Measurements from ENCODE around the gene AKAP6.

AKAP6 gene

DNA sequence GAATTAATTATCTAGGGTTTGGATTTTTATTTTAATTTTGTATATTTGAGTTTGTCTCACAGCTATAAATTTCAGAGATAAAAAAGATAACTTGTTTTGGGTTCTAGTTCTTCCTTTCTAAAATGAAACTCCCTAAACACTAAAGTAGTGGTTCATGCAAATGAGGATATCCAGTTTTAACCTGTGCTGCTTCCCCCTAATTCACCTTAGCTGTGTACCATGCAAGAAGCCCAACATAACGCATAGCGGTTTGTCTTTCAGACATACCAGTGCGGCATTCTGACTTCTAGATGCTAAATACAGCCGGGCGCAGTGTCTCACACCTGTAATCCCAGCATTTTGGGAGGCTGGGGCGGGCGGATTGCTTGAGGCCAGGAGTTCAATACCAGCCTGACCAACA, 320.9 kb downstream of the AKAP6 start:
- no CpG with 5 or more reads among the region's 7 CpGs for WGBS (ENCODE audit: insufficient coverage, insufficient read length)

DNA sequence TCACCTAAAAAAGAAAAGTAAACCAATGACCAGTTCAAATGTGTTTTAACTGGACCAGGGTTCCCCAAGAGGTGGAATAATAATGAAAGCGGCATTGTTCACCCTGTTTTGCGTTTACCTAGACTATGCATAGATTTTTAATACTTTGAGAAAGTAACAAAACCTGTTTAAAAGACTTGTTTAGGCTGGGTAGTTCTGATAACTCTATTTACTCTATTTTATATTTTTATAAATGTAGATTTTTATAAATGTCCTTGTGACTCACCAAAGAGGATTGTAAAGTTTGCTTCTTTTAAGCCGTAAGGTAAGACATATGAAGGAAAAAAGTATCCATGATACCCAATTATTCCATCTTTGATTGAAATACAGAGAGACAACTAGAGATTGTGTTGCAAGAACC, 321.6 kb downstream of the AKAP6 start:
- Histone ChIP-seq H3K27ac (ENCODE audit: low read length) (no peak overlapping the region), H3K4me1 (ENCODE audit: control insufficient read depth, insufficient read depth, low read length) (no peaks in the 10 kb centered on the region), H3K9me3 (ENCODE audit: control insufficient read depth, insufficient read depth, low read length) (no peaks in the 10 kb centered on the region), H3K27me3 (ENCODE audit: control insufficient read depth, insufficient read depth, low read length) (no peaks in the 10 kb centered on the region), H3K4me3 (ENCODE audit: low read length) (no peak overlapping the region), H3K36me3 (ENCODE audit: control insufficient read depth, insufficient read depth, low read length) (no peaks in the 10 kb centered on the region)
- DNase-seq (ENCODE audit: low read depth, low spot score): no peak
- no CpG with 5 or more reads among the region's 3 CpGs for WGBS (ENCODE audit: insufficient coverage, insufficient read length)

More for the DNA sequence above, 320.9 kb downstream of the AKAP6 start:
- Histone ChIP-seq H3K4me1 (ENCODE audit: control insufficient read depth, insufficient read depth, low read length) (no peaks in the 10 kb centered on the region), H3K36me3 (ENCODE audit: control insufficient read depth, insufficient read depth, low read length) (no peaks in the 10 kb centered on the region), H3K4me3 (ENCODE audit: low read length) (no peak overlapping the region), H3K9me3 (ENCODE audit: control insufficient read depth, insufficient read depth, low read length) (no peaks in the 10 kb centered on the region), H3K27me3 (ENCODE audit: control insufficient read depth, insufficient read depth, low read length) (no peaks in the 10 kb centered on the region), H3K27ac (ENCODE audit: low read length) (no peak overlapping the region)
- DNase-seq (ENCODE audit: low read depth, low spot score): no peak

DNA sequence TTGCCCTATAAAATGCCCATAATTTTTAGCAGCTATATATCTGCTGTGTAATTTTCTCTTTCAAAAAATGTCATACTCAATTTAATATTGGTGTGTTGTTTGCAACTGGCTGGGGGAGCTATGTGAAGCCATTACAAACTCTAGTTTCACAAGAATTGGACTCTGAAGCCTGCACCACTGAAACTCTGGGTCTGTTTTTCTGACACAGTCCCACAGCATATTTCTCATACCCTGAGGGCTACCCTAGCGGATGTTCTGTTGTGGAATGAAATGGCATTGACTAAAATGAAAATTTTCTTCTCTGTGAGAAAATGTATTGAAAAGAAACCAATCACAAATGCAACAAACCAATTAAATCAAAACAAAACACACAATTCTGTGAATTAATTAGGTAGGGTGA, 325.0 kb downstream of the AKAP6 start:
- H3K9me3 ChIP-seq (ENCODE audit: control insufficient read depth, insufficient read depth, low read length): no peaks in the 10 kb centered on the region
- no peaks in the 10 kb centered on the region for H3K4me1 ChIP-seq (ENCODE audit: control insufficient read depth, insufficient read depth, low read length)
- no peak overlapping the region for H3K27ac ChIP-seq (ENCODE audit: low read length)
- H3K36me3 ChIP-seq (ENCODE audit: control insufficient read depth, insufficient read depth, low read length): no peaks in the 10 kb centered on the region
- H3K27me3 ChIP-seq (ENCODE audit: control insufficient read depth, insufficient read depth, low read length): no peaks in the 10 kb centered on the region
- DNase-seq (ENCODE audit: low read depth, low spot score): no peak
- no CpG with 5 or more reads among the region's 1 CpG for WGBS (ENCODE audit: insufficient coverage, insufficient read length)
- no peak overlapping the region for H3K4me3 ChIP-seq (ENCODE audit: low read length)

DNA sequence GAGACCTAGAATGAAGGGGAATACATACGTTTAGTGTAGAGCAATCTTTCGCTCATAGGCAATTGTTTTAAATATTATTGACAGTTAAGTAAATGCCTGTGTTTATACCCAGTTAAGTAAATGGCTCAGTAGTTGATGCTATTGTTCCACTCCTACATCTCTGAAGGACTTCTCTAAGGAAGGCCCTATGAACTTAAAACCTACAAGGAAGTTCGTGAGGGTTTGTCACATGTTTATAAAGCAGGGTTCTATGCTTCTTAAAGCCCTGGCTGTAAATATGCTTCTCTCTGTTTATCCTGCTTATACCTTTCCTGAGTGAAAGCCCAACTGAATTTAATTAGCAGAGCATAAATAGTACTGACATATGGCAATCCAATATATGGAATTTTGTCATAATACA, 327.5 kb downstream of the AKAP6 start:
- no peak overlapping the region for H3K27ac ChIP-seq (ENCODE audit: low read length)

DNA sequence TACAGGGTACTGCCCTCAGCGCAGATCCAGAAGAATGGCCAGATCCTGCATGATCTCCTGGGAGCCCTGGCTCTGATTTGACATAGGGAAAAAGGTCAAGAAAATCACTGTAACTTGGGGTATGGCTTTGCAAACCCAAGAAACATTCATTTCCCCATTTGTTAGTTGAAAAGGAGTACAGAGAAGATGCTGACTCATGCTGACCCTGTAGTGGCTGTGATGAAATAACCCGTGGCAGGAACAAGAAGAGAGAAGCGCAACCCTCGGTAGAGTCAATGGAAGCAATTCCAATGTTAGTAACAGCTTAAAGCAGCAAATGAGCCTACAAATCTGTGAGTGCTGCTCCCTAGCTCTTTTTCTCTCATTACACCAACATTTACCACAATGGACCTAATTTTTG, 328.0 kb downstream of the AKAP6 start:
- no peak for DNase-seq (ENCODE audit: low read depth, low spot score)
- no peaks in the 10 kb centered on the region for H3K36me3 ChIP-seq (ENCODE audit: control insufficient read depth, insufficient read depth, low read length)
- H3K4me1 ChIP-seq (ENCODE audit: control insufficient read depth, insufficient read depth, low read length): no peaks in the 10 kb centered on the region
- WGBS (ENCODE audit: insufficient coverage, insufficient read length): no CpG with 5 or more reads among the region's 4 CpGs
- H3K27ac ChIP-seq (ENCODE audit: low read length): no peak overlapping the region
- H3K9me3 ChIP-seq (ENCODE audit: control insufficient read depth, insufficient read depth, low read length): no peaks in the 10 kb centered on the region
- H3K27me3 ChIP-seq (ENCODE audit: control insufficient read depth, insufficient read depth, low read length): no peaks in the 10 kb centered on the region
- H3K4me3 ChIP-seq (ENCODE audit: low read length): no peak overlapping the region

More for the DNA sequence above, 327.5 kb downstream of the AKAP6 start:
- WGBS (ENCODE audit: insufficient coverage, insufficient read length): no CpG with 5 or more reads among the region's 3 CpGs
- H3K36me3 ChIP-seq (ENCODE audit: control insufficient read depth, insufficient read depth, low read length): no peaks in the 10 kb centered on the region
- no peaks in the 10 kb centered on the region for H3K9me3 ChIP-seq (ENCODE audit: control insufficient read depth, insufficient read depth, low read length)
- no peak for DNase-seq (ENCODE audit: low read depth, low spot score)
- no peaks in the 10 kb centered on the region for H3K4me1 ChIP-seq (ENCODE audit: control insufficient read depth, insufficient read depth, low read length)
- no peaks in the 10 kb centered on the region for H3K27me3 ChIP-seq (ENCODE audit: control insufficient read depth, insufficient read depth, low read length)
- H3K4me3 ChIP-seq (ENCODE audit: low read length): no peak overlapping the region

DNA sequence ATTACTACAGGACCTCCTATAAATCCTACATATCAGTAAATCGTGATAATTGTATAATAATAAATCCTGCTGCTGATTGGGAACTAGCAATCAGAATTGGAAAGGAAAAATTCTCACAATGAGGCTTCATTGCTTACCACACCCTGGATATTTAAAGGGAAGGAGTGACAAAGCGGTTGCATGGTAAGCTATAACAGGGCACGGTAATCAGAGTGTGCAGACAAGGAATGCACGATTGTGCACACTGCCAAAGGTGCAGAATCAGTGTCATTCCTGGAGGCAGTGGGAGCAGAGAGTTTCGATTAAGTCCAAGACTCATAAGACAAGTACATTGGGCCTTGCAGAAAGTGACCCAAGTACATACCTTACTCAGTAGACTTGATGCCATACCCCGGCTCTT, 332.1 kb downstream of the AKAP6 start:
- no peaks in the 10 kb centered on the region for H3K36me3 ChIP-seq (ENCODE audit: control insufficient read depth, insufficient read depth, low read length)
- no peak overlapping the region for H3K27ac ChIP-seq (ENCODE audit: low read length)
- H3K4me1 ChIP-seq (ENCODE audit: control insufficient read depth, insufficient read depth, low read length): no peaks in the 10 kb centered on the region
- DNase-seq (ENCODE audit: low read depth, low spot score): no peak
- no peaks in the 10 kb centered on the region for H3K27me3 ChIP-seq (ENCODE audit: control insufficient read depth, insufficient read depth, low read length)
- H3K4me3 ChIP-seq (ENCODE audit: low read length): no peak overlapping the region
- WGBS (ENCODE audit: insufficient coverage, insufficient read length): no CpG with 5 or more reads among the region's 6 CpGs
- H3K9me3 ChIP-seq (ENCODE audit: control insufficient read depth, insufficient read depth, low read length): no peaks in the 10 kb centered on the region

DNA sequence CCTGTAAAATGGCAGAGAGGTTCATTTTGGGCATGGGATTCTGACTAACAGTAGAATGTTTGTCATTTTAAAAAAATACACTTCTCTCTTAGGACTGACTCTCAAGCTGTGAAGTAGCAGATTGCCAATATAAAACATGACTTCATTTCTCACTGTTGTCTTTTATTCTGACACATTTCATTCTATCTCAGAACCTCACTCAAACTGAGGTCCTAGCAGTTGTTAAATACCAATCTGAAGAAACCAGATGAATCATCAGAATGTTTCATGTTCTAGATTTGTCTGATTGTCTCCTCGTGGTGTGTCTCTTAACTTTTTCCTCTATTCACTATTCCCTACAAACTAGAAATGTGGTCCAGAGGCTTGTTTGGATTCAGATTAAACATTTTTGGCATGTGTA, 333.1 kb downstream of the AKAP6 start:
- H3K9me3 ChIP-seq (ENCODE audit: control insufficient read depth, insufficient read depth, low read length): no peaks in the 10 kb centered on the region
- no peaks in the 10 kb centered on the region for H3K27me3 ChIP-seq (ENCODE audit: control insufficient read depth, insufficient read depth, low read length)
- no peaks in the 10 kb centered on the region for H3K4me1 ChIP-seq (ENCODE audit: control insufficient read depth, insufficient read depth, low read length)
- no peak overlapping the region for H3K27ac ChIP-seq (ENCODE audit: low read length)
- no peak overlapping the region for H3K4me3 ChIP-seq (ENCODE audit: low read length)
- DNase-seq (ENCODE audit: low read depth, low spot score): no peak
- no CpG with 5 or more reads among the region's 1 CpG for WGBS (ENCODE audit: insufficient coverage, insufficient read length)
- H3K36me3 ChIP-seq (ENCODE audit: control insufficient read depth, insufficient read depth, low read length): no peaks in the 10 kb centered on the region

DNA sequence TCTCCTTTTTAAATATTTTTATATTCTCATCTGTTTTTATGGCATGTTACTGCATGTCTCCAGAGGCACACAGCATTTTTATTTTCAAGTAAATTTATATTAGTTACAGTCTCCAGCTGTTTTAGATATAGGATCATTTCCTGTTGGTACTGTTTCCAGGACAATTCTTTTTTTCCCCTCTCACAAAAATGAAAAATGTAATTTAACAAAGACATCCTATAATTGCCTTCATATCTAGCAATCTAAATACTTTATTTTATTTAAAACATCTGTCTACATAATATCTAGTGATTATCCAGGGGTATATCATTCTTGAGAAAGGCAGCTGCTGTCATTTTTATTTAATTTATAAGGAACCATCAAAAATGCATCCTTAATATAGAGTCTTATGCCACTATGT, 337.2 kb downstream of the AKAP6 start:
- no peak for DNase-seq (ENCODE audit: low read depth, low spot score)
- Histone ChIP-seq H3K4me3 (ENCODE audit: low read length) (no peak overlapping the region), H3K27ac (ENCODE audit: low read length) (no peak overlapping the region), H3K9me3 (ENCODE audit: control insufficient read depth, insufficient read depth, low read length) (no peaks in the 10 kb centered on the region), H3K36me3 (ENCODE audit: control insufficient read depth, insufficient read depth, low read length) (no peaks in the 10 kb centered on the region), H3K27me3 (ENCODE audit: control insufficient read depth, insufficient read depth, low read length) (no peaks in the 10 kb centered on the region), H3K4me1 (ENCODE audit: control insufficient read depth, insufficient read depth, low read length) (no peaks in the 10 kb centered on the region)

DNA sequence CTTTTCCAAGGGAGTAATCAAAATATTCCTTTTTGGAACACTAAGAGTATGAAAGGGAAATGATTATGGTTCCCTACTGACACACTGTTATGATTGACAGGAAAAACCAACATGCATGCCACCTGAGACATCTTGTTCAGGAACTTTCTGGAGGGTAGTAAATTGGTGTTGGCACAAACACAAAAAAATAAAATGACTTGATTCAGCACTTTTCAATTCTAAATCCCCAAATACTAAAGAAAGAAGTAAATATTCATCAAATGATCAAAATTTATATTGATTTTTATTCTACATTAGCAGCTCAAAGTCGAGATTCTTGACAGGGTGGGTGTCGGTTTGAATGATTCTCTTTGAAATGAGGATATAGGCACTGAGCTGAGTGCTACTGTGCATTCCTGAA, 338.2 kb downstream of the AKAP6 start:
- DNase-seq (ENCODE audit: low read depth, low spot score): no peak
- no CpG with 5 or more reads among the region's 2 CpGs for WGBS (ENCODE audit: insufficient coverage, insufficient read length)
- no peak overlapping the region for H3K27ac ChIP-seq (ENCODE audit: low read length)

DNA sequence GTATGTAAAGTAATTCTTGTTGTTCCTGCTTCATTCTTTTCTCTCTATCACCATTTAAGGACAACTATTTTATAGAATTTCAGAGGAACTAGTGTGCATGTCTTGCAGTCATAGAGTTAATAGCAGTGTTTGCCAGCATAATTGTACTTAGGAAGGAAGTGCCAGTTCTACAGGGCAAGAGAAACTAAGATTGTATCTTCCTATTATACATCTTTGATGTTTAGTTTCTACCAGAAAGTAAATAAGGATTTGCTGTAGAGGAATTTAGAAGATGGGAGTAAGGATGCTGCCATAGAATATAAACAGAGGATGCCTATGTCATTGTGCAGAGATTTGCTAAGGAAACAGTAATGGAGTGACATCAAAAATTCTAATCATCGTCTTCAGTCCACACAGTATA, 338.7 kb downstream of the AKAP6 start:
- no CpG with 5 or more reads among the region's 1 CpG for WGBS (ENCODE audit: insufficient coverage, insufficient read length)
- no peaks in the 10 kb centered on the region for H3K27me3 ChIP-seq (ENCODE audit: control insufficient read depth, insufficient read depth, low read length)
- no peak overlapping the region for H3K4me3 ChIP-seq (ENCODE audit: low read length)
- H3K36me3 ChIP-seq (ENCODE audit: control insufficient read depth, insufficient read depth, low read length): no peaks in the 10 kb centered on the region
- H3K9me3 ChIP-seq (ENCODE audit: control insufficient read depth, insufficient read depth, low read length): no peaks in the 10 kb centered on the region
- DNase-seq (ENCODE audit: low read depth, low spot score): no peak
- no peak overlapping the region for H3K27ac ChIP-seq (ENCODE audit: low read length)
- no peaks in the 10 kb centered on the region for H3K4me1 ChIP-seq (ENCODE audit: control insufficient read depth, insufficient read depth, low read length)

More for the DNA sequence above, 338.2 kb downstream of the AKAP6 start:
- Histone ChIP-seq H3K9me3 (ENCODE audit: control insufficient read depth, insufficient read depth, low read length) (no peaks in the 10 kb centered on the region), H3K36me3 (ENCODE audit: control insufficient read depth, insufficient read depth, low read length) (no peaks in the 10 kb centered on the region), H3K4me1 (ENCODE audit: control insufficient read depth, insufficient read depth, low read length) (no peaks in the 10 kb centered on the region), H3K4me3 (ENCODE audit: low read length) (no peak overlapping the region), H3K27me3 (ENCODE audit: control insufficient read depth, insufficient read depth, low read length) (no peaks in the 10 kb centered on the region)

DNA sequence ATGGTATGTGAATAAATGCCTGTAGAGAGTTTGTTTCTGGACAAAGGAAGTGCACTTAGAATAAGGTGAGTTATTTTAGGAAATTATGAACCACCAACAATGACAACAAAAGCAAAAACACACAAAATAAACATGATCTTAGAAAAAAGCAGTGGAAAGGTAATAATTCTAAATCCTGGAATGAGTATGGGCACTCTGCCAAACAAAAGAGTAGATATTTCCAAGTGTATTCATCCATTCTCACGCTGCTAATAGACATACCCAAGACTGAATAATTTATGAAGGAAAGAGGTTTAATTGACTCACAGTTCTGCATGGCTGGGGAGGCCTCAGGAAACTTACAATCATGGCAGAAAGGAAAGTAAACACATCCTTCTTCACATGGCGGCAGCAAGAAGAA, 340.3 kb downstream of the AKAP6 start:
- Histone ChIP-seq H3K27me3 (ENCODE audit: control insufficient read depth, insufficient read depth, low read length) (no peaks in the 10 kb centered on the region), H3K9me3 (ENCODE audit: control insufficient read depth, insufficient read depth, low read length) (no peaks in the 10 kb centered on the region), H3K4me3 (ENCODE audit: low read length) (no peak overlapping the region), H3K36me3 (ENCODE audit: control insufficient read depth, insufficient read depth, low read length) (no peaks in the 10 kb centered on the region), H3K4me1 (ENCODE audit: control insufficient read depth, insufficient read depth, low read length) (no peaks in the 10 kb centered on the region), H3K27ac (ENCODE audit: low read length) (no peak overlapping the region)
- WGBS (ENCODE audit: insufficient coverage, insufficient read length): no CpG with 5 or more reads among the region's 2 CpGs
- no peak for DNase-seq (ENCODE audit: low read depth, low spot score)
